SK-N-SH (cell line): Measurements from ENCODE around the gene TOX2. TPM values are rescaled to one million over a fixed set of nuclear protein-coding genes. Genes with fewer than 3 reads are reported as not detected.

Source experiments
- CTCF ChIA-PET: fragments of 300-600, 350-600 bp; formaldehyde crosslinking; extraction: SDS; loops from one replicate; lab custom pipeline; 2021; lab: Yijun Ruan, JAX
- POLR2A ChIA-PET: fragments of 350-600 bp; sonication (Branson Sonifier 250); formaldehyde crosslinking; extraction: SDS; loops from one replicate; lab custom pipeline; 2020; ENCODE audit warnings: antibody characterized with exemption, inconsistent platforms; lab: Yijun Ruan, JAX
- DNase-seq: peaks from one replicate; pipeline ENCODE4 v3.0.0; 2012
- H2AFZ ChIP-seq: fragments of 200-600 bp; sonication (generic); 2 replicates; pipeline ENCODE4 v1.8.1; 2016; ENCODE audit warnings: antibody characterized with exemption, mild to moderate bottlenecking, low read depth
- H3F3A ChIP-seq: fragments of 200-600 bp; sonication (generic); replicated peaks from 2 replicates; pipeline ENCODE3; 2016; ENCODE audit warnings: antibody characterized with exemption, mild to moderate bottlenecking; ENCODE audit not compliant: insufficient read depth
- H3K27ac ChIP-seq, 2 experiments: fragments of 200-500 bp in 1 of 2; fragments of 200-600 bp in 1 of 2; sonication (Bioruptor generic) in 1 of 2; sonication (generic), shearing (Covaris generic) in 1 of 2; 2 replicates each; pipeline versions ENCODE4 v1.5.1 to v1.6.1; 2014 to 2016; ENCODE audit warnings: low read depth in 2 of 2, inconsistent platforms in 1 of 2, low read length in 1 of 2, mild to moderate bottlenecking in 1 of 2, mixed read lengths in 1 of 2
- H3K27me3 ChIP-seq: fragments of 200-600 bp; sonication (generic), shearing (Covaris generic); 2 replicates; pipeline ENCODE4 v1.6.1; 2016; ENCODE audit warnings: mixed run types; ENCODE audit not compliant: insufficient read depth
- H3K36me3 ChIP-seq, 2 experiments: fragments of 200-500 bp in 1 of 2; fragments of 200-600 bp in 1 of 2; sonication (Bioruptor generic) in 1 of 2; sonication (generic) in 1 of 2; replicated peaks in 1 of 2; 2 replicates each; pipeline versions ENCODE3 to v1.5.1; 2014 to 2016; ENCODE audit warnings: low read length in 1 of 2, mild to moderate bottlenecking in 1 of 2; ENCODE audit not compliant: insufficient read depth in 2 of 2, control insufficient read depth in 1 of 2
- H3K4me1 ChIP-seq, 2 experiments: fragments of 200-500 bp in 1 of 2; fragments of 200-600 bp in 1 of 2; sonication (Bioruptor generic) in 1 of 2; sonication (generic), shearing (Covaris generic) in 1 of 2; 2 replicates each; pipeline versions ENCODE4 v1.5.1 to v1.6.1; 2014 to 2016; ENCODE audit warnings: low read depth in 1 of 2, low read length in 1 of 2, mixed run types in 1 of 2; ENCODE audit not compliant: insufficient read depth in 2 of 2, control insufficient read depth in 1 of 2
- H3K4me2 ChIP-seq: fragments of 200-600 bp; sonication (generic), shearing (Covaris generic); 2 replicates; pipeline ENCODE4 v1.6.1; 2017; ENCODE audit warnings: mixed run types
- H3K4me3 ChIP-seq, 2 experiments: fragments of 200-500 bp in 1 of 2; fragments of 200-600 bp in 1 of 2; sonication (Bioruptor generic) in 1 of 2; sonication (generic), shearing (Covaris generic) in 1 of 2; 2 replicates each; pipeline versions ENCODE4 v1.5.1 to v1.8.1; 2014 to 2016; ENCODE audit warnings: low read depth in 2 of 2, inconsistent platforms in 1 of 2, low read length in 1 of 2, mild to moderate bottlenecking in 1 of 2, mixed read lengths in 1 of 2, moderate library complexity in 1 of 2
- H3K79me2 ChIP-seq: fragments of 200-600 bp; sonication (generic); 2 replicates; pipeline ENCODE4 v1.8.1; 2017; ENCODE audit warnings: mild to moderate bottlenecking; ENCODE audit not compliant: insufficient read depth
- H3K9ac ChIP-seq: fragments of 200-600 bp; sonication (generic); 2 replicates; pipeline ENCODE4 v1.6.1; 2017; ENCODE audit warnings: mixed run types
- H3K9me2 ChIP-seq: fragments of 200-600 bp; sonication (generic); 2 replicates; pipeline ENCODE4 v1.6.1; 2017; ENCODE audit warnings: mixed run types
- H3K9me3 ChIP-seq: fragments of 200-600 bp; sonication (generic); 2 replicates; pipeline ENCODE4 v1.6.1; 2017; ENCODE audit warnings: mixed run types, mild to moderate bottlenecking, moderate library complexity
- H4K20me1 ChIP-seq: fragments of 200-600 bp; sonication (generic); 2 replicates; pipeline ENCODE4 v1.6.1; 2017; ENCODE audit warnings: mild to moderate bottlenecking, mixed run types; ENCODE audit not compliant: insufficient read depth
- CTCF ChIP-seq: fragments of 200-600 bp; sonication (generic); IDR thresholded peaks from 2 replicates; pipeline ENCODE4 v1.6.1; 2017; ENCODE audit warnings: antibody characterized with exemption, mild to moderate bottlenecking, moderate library complexity
- EP300 ChIP-seq, 2 experiments: IDR thresholded peaks; 2 replicates each; pipeline versions ENCODE4 v1.4.0 to v1.6.1; 2012; ENCODE audit warnings: borderline replicate concordance in 1 of 2, low read depth in 1 of 2, low read length in 1 of 2
- FOSL2 ChIP-seq: IDR thresholded peaks from 2 replicates; pipeline ENCODE4 v1.4.0; 2012; ENCODE audit warnings: low read depth, mild to moderate bottlenecking, moderate library complexity, borderline replicate concordance
- FOXJ3 ChIP-seq: sonication (generic); formaldehyde crosslinking; IDR thresholded peaks from 2 replicates; pipeline ENCODE4 v1.5.1; 2020; ENCODE audit warnings: mild to moderate bottlenecking, missing genetic modification reagents
- FOXM1 ChIP-seq: IDR thresholded peaks from 2 replicates; pipeline ENCODE4 v1.4.0; 2012; ENCODE audit warnings: low read depth, mild to moderate bottlenecking
- GABPA ChIP-seq: IDR thresholded peaks from 2 replicates; pipeline ENCODE4 v1.4.0; 2012; ENCODE audit warnings: low read depth, mild to moderate bottlenecking
- IRF3 ChIP-seq: fragments of 150-350 bp; IDR thresholded peaks from 2 replicates; pipeline ENCODE4 v1.6.1; 2016; ENCODE audit warnings: mild to moderate bottlenecking, low read depth, low read length
- MAX ChIP-seq: IDR thresholded peaks from 2 replicates; pipeline ENCODE4 v1.4.0; 2012; ENCODE audit warnings: low read depth
- MXI1 ChIP-seq: IDR thresholded peaks from 2 replicates; pipeline ENCODE4 v1.6.1; 2012; ENCODE audit warnings: mild to moderate bottlenecking, low read depth, low read length, improper control_type of control experiment
- NFIC ChIP-seq: IDR thresholded peaks from 2 replicates; pipeline ENCODE4 v1.4.0; 2012; ENCODE audit warnings: borderline replicate concordance
- NRF1 ChIP-seq: IDR thresholded peaks from 2 replicates; pipeline ENCODE4 v1.6.1; 2012; ENCODE audit warnings: low read depth, mild to moderate bottlenecking, low read length
- PBX3 ChIP-seq: IDR thresholded peaks from 2 replicates; pipeline ENCODE4; 2012
- RAD21 ChIP-seq: IDR thresholded peaks from 2 replicates; pipeline ENCODE4 v1.6.1; 2012; ENCODE audit warnings: mild to moderate bottlenecking, low read length
- RXRA ChIP-seq: IDR thresholded peaks from 2 replicates; pipeline ENCODE4 v1.4.0; 2012; ENCODE audit warnings: low read depth, mild to moderate bottlenecking, borderline replicate concordance
- TAF1 ChIP-seq: IDR thresholded peaks from 2 replicates; pipeline ENCODE4 v1.6.1; 2012; ENCODE audit warnings: low read depth, mild to moderate bottlenecking, low read length, moderate library complexity, borderline replicate concordance
- TCF12 ChIP-seq: IDR thresholded peaks from 2 replicates; pipeline ENCODE4 v1.4.0; 2012
- USF2 ChIP-seq: fragments of 150-350 bp; IDR thresholded peaks from 2 replicates; pipeline ENCODE4 v1.6.1; 2017; ENCODE audit warnings: antibody characterized with exemption, low read length, low read depth, borderline replicate concordance
- WGBS: methylation state at CpG from one replicate; pipeline ENCODE4 v1.1.6; 2017; ENCODE audit warnings: low lambda C conversion rate; 5-methylcytosine and 5-hydroxymethylcytosine counted together
- polyA plus RNA-seq, 3 experiments: library from polyadenylated mRNA; depleted of rRNA; stranded (reverse); fragments of >200 nt; gene quantifications; 2 replicates each; pipeline ENCODE4 v1.2.3, GENCODE V29; 2012

Gene TOX2
- polyA plus RNA-seq, 1 of the 3 experiments (the other 2 are of a cell fraction): 15.4 TPM

- CTCF ChIA-PET: interaction anchor here (1.5 kb wide), 1 partner anchor 19 kb away, joined by 4 read pairs; no protein-coding TSS in a partner anchor
- no peaks in the 10 kb centered on the region for H4K20me1 ChIP-seq
- no peaks in the 10 kb centered on the region for H3K36me3 ChIP-seq
- H2AFZ ChIP-seq: no peak overlapping the region
- no peak for DNase-seq
- no peaks in the 10 kb centered on the region for H3K9me2 ChIP-seq
- H3K4me3 ChIP-seq: no peak overlapping the region
- no peaks in the 10 kb centered on the region for H3K79me2 ChIP-seq
- H3K9ac ChIP-seq: no peak overlapping the region
- no peaks in the 10 kb centered on the region for H3K27me3 ChIP-seq
- H3K4me1 ChIP-seq: peaks cover 0 to 58% of the 10 kb centered on the region in 2 experiments; a peak in 2 of 4 replicates
- H3K27ac ChIP-seq: no peak overlapping the region
- 86% methylated on average over 10 of the region's 14 CpGs for WGBS
- H3F3A ChIP-seq: no peaks in the 10 kb centered on the region
- TF ChIP-seq IRF3 (no peak), FOXM1 (no peak), TCF12 (no peak), GABPA (no peak), TAF1 (no peak), FOSL2 (no peak), PBX3 (no peak), USF2 (no peak)
- TF ChIP-seq, all 33 proteins: peak for 0
- POLR2A ChIA-PET: no interaction called here
- Histone ChIP-seq H3K9me3 (no peaks in the 10 kb centered on the region), H3K4me2 (no peak overlapping the region)
Measured at GRCh38 chr20:44031001-44031574, 116.4 kb downstream of the TOX2 start.

GRCh38 chr20:44031781-44032582 lies 117.3 kb downstream of the TOX2 start:
- Histone ChIP-seq H3K9me2 (no peaks in the 10 kb centered on the region), H3F3A (no peaks in the 10 kb centered on the region), H3K36me3 (no peaks in the 10 kb centered on the region), H4K20me1 (no peaks in the 10 kb centered on the region), H3K27ac (peak overlapping the region in 1 of 2 experiments; percentile 72; a peak in 1 of 4 replicates), H3K4me2 (no peak overlapping the region), H2AFZ (no peak overlapping the region), H3K9me3 (no peaks in the 10 kb centered on the region)
- POLR2A ChIA-PET: interaction anchor here (1.3 to 1.7 kb wide), 2 partner anchors 14 to 42 kb away, joined by 5 read pairs; no protein-coding TSS in a partner anchor
- 78% methylated on average over 12 of the region's 12 CpGs for WGBS
- TF ChIP-seq NRF1: no peak
- no peak for TF ChIP-seq TCF12
- no peak for TF ChIP-seq EP300 (IDR thresholded peaks at IDR 0.05; ENCODE audit: borderline replicate concordance in 1 of 2, low read depth in 1 of 2, low read length in 1 of 2)
- no peak for TF ChIP-seq RXRA
- no peak for TF ChIP-seq MAX
- TF ChIP-seq RAD21: no peak
- TF ChIP-seq FOXJ3 (CRISPR knock-in tag): no peak
- no peak for TF ChIP-seq MXI1
- TF ChIP-seq CTCF: no peak
- TF ChIP-seq USF2: no peak
- TF ChIP-seq NFIC: no peak
- no peak for TF ChIP-seq TAF1
- TF ChIP-seq, all 33 proteins: peak for 0
- no peak for DNase-seq
- Histone ChIP-seq H3K4me3 (no peak overlapping the region), H3K79me2 (no peaks in the 10 kb centered on the region), H3K27me3 (no peaks in the 10 kb centered on the region), H3K9ac (no peak overlapping the region), H3K4me1 (peaks cover 0 to 59% of the 10 kb centered on the region in 2 experiments; a peak in 2 of 4 replicates)
- CTCF ChIA-PET: interaction anchor here (1.5 to 2.1 kb wide), 2 partner anchors 13 to 20 kb away, joined by 4 to 9 read pairs; no protein-coding TSS in a partner anchor
